Measurements from ENCODE around the gene GPR139.

Gene GPR139

DNA sequence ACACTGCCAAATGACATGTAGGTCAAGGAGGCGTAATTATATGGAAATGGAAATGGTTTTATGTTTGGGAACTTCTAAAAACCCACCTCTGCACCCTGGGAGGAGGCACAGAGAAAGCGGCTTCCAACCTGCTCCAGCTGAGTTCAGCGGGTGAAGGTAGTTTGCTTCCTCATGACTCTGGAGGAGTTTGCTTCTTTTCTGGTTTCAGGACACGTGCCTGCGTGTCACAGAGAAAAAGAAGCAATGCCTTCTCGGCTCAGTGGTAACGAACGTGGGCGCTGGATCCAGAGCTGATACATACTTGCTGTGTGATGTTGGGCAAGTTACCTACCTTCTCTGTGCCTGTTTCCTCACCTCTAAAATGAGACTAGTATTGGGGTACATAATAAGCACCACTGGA, 22.1 kb downstream of the GPR139 start:
- Histone ChIP-seq H3K27me3 (ENCODE audit: control insufficient read depth, insufficient read depth, low read length) (no peaks in the 10 kb centered on the region), H3K4me3 (ENCODE audit: low read length) (no peak overlapping the region), H3K4me2 (ENCODE audit: low read length) (no peak overlapping the region), H3K9me3 (replicated peaks; ENCODE audit: low read length) (peaks cover 4% of the 10 kb centered on the region), H3K36me3 (ENCODE audit: insufficient read depth, low read length) (no peaks in the 10 kb centered on the region), H3K9ac (ENCODE audit: low read depth, low read length) (no peak overlapping the region), H3K4me1 (ENCODE audit: control insufficient read depth, insufficient read depth, low read length) (no peaks in the 10 kb centered on the region)

- no peak overlapping the region for H3K4me3 ChIP-seq (ENCODE audit: low read length)
- no peaks in the 10 kb centered on the region for H3K27me3 ChIP-seq (ENCODE audit: control insufficient read depth, insufficient read depth, low read length)
- H3K9ac ChIP-seq (ENCODE audit: low read depth, low read length) = no peak overlapping the region
- H3K36me3 ChIP-seq (ENCODE audit: insufficient read depth, low read length) = no peaks in the 10 kb centered on the region
- no peak overlapping the region for H3K4me2 ChIP-seq (ENCODE audit: low read length)
- no peaks in the 10 kb centered on the region for H3K4me1 ChIP-seq (ENCODE audit: control insufficient read depth, insufficient read depth, low read length)
- peaks cover 4% of the 10 kb centered on the region for H3K9me3 ChIP-seq (replicated peaks; ENCODE audit: low read length)
Observed at GRCh38 chr16:20051147-20051546, 22.5 kb downstream of the GPR139 start.

GRCh38 chr16:20049831-20050230, 23.9 kb downstream of the GPR139 start:
- H3K36me3 ChIP-seq (ENCODE audit: insufficient read depth, low read length) = no peaks in the 10 kb centered on the region
- no peak overlapping the region for H3K9ac ChIP-seq (ENCODE audit: low read depth, low read length)
- H3K4me2 ChIP-seq (ENCODE audit: low read length) = no peak overlapping the region
- peaks cover 4% of the 10 kb centered on the region for H3K9me3 ChIP-seq (replicated peaks; ENCODE audit: low read length)
- H3K4me1 ChIP-seq (ENCODE audit: control insufficient read depth, insufficient read depth, low read length) = no peaks in the 10 kb centered on the region
- no peaks in the 10 kb centered on the region for H3K27me3 ChIP-seq (ENCODE audit: control insufficient read depth, insufficient read depth, low read length)
- H3K4me3 ChIP-seq (ENCODE audit: low read length) = no peak overlapping the region

DNA sequence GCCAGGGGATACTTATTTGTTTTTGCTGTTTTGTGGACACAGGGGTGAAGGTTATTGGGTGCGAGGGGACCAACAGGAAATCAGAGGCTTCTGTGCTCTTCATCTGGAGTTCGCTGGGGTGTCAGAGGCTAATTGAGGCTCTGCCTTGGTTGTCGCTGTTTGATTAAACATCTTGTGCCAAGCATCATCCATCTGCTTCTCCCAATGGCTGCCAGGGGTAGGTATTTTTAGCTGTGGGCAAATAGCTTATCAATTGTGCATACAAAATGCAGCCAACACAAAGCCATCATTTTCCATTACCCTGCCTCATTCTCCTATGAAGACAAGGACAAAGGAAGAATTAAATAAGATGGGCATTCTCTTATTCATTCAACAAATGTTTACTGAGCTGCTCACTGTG, 27.8 kb downstream of the GPR139 start:
- no peak overlapping the region for H3K4me3 ChIP-seq (ENCODE audit: low read length)
- no peak overlapping the region for H3K9ac ChIP-seq (ENCODE audit: low read depth, low read length)
- no peaks in the 10 kb centered on the region for H3K4me1 ChIP-seq (ENCODE audit: control insufficient read depth, insufficient read depth, low read length)
- H3K36me3 ChIP-seq (ENCODE audit: insufficient read depth, low read length) = no peaks in the 10 kb centered on the region
- peaks cover 4% of the 10 kb centered on the region for H3K9me3 ChIP-seq (replicated peaks; ENCODE audit: low read length)
- no peak overlapping the region for H3K4me2 ChIP-seq (ENCODE audit: low read length)
- H3K27me3 ChIP-seq (ENCODE audit: control insufficient read depth, insufficient read depth, low read length) = no peaks in the 10 kb centered on the region

- Histone ChIP-seq H3K36me3 (ENCODE audit: insufficient read depth, low read length) (no peaks in the 10 kb centered on the region), H3K9me3 (replicated peaks; ENCODE audit: low read length) (no peaks in the 10 kb centered on the region), H3K4me2 (ENCODE audit: low read length) (no peak overlapping the region), H3K4me3 (ENCODE audit: low read length) (no peak overlapping the region), H3K27me3 (ENCODE audit: control insufficient read depth, insufficient read depth, low read length) (no peaks in the 10 kb centered on the region), H3K4me1 (ENCODE audit: control insufficient read depth, insufficient read depth, low read length) (no peaks in the 10 kb centered on the region), H3K9ac (ENCODE audit: low read depth, low read length) (no peak overlapping the region)
Observed at GRCh38 chr16:20042848-20043247, 30.8 kb downstream of the GPR139 start.

- H3K9me3 ChIP-seq (replicated peaks; ENCODE audit: low read length) = no peaks in the 10 kb centered on the region
- no peaks in the 10 kb centered on the region for H3K27me3 ChIP-seq (ENCODE audit: control insufficient read depth, insufficient read depth, low read length)
- H3K36me3 ChIP-seq (ENCODE audit: insufficient read depth, low read length) = no peaks in the 10 kb centered on the region
- H3K4me2 ChIP-seq (ENCODE audit: low read length) = no peak overlapping the region
- no peak overlapping the region for H3K9ac ChIP-seq (ENCODE audit: low read depth, low read length)
- no peaks in the 10 kb centered on the region for H3K4me1 ChIP-seq (ENCODE audit: control insufficient read depth, insufficient read depth, low read length)
- no peak overlapping the region for H3K4me3 ChIP-seq (ENCODE audit: low read length)
Observed at GRCh38 chr16:20041924-20042596, 31.6 kb downstream of the GPR139 start.

GRCh38 chr16:20040011-20040410, 33.7 kb downstream of the GPR139 start:
- Histone ChIP-seq H3K9ac (ENCODE audit: low read depth, low read length) (no peak overlapping the region), H3K4me2 (ENCODE audit: low read length) (no peak overlapping the region), H3K4me1 (ENCODE audit: control insufficient read depth, insufficient read depth, low read length) (no peaks in the 10 kb centered on the region), H3K9me3 (replicated peaks; ENCODE audit: low read length) (no peaks in the 10 kb centered on the region), H3K36me3 (ENCODE audit: insufficient read depth, low read length) (no peaks in the 10 kb centered on the region), H3K4me3 (ENCODE audit: low read length) (no peak overlapping the region), H3K27me3 (ENCODE audit: control insufficient read depth, insufficient read depth, low read length) (no peaks in the 10 kb centered on the region)

DNA sequence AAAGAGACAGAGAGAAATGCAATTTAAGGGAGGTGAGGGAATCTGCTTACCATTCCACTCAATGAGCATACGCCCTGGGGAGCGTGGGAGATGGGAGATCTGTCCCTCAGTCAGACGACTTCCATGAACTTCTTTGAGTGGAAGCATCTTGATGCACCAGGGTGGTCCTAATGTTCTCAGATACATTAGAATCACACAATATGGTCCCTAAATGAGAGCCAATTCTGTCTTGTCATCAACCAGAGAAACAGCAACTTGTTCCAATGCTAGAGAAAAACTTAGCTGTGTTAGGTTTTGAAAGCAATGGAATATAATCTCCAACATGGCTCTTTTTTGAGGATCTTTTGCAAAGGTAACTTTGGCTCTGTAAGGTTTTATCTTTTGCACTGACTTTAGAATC, 44.1 kb downstream of the GPR139 start:
- H3K4me1 ChIP-seq (ENCODE audit: control insufficient read depth, insufficient read depth, low read length) = no peaks in the 10 kb centered on the region
- H3K36me3 ChIP-seq (ENCODE audit: insufficient read depth, low read length) = no peaks in the 10 kb centered on the region
- no peak overlapping the region for H3K4me3 ChIP-seq (ENCODE audit: low read length)
- H3K4me2 ChIP-seq (ENCODE audit: low read length) = no peak overlapping the region
- no peak overlapping the region for H3K9ac ChIP-seq (ENCODE audit: low read depth, low read length)
- no peaks in the 10 kb centered on the region for H3K9me3 ChIP-seq (replicated peaks; ENCODE audit: low read length)
- no peaks in the 10 kb centered on the region for H3K27me3 ChIP-seq (ENCODE audit: control insufficient read depth, insufficient read depth, low read length)

DNA sequence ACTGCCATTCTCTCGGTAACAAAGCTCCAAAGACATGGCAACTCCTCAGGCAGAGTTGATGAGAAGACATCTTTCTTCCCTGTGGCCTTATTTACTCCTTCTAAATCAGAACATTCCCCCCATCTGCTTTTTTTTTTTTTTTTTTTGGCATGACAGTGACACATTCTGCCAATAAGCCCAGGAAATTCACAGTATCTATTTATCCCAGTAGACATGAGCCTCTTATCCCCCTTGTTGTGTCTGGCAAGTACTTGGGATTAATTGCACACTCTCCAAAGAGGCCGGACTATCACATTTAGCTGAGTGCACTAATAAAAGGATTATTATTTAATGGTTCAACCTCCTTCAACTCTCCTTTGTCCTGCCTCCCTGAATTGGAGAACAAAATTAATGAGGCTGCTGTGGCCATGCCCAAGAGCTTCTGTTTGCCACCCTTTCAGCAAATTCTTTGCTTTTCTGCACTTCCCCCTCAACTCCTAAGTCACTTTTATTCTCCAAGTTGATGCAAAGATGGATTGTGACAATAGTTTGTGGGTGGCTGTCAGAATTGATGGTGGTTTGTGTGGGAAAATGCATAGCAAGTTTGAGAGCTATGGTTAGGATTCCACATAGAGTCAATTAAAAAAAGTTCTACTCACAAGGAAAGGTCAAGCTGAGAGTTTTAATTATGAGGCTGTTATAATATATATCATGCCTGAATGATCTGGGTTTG, 47.2 kb downstream of the GPR139 start:
- Histone ChIP-seq H3K27me3 (ENCODE audit: control insufficient read depth, insufficient read depth, low read length) (no peaks in the 10 kb centered on the region), H3K4me2 (ENCODE audit: low read length) (no peak overlapping the region)

DNA sequence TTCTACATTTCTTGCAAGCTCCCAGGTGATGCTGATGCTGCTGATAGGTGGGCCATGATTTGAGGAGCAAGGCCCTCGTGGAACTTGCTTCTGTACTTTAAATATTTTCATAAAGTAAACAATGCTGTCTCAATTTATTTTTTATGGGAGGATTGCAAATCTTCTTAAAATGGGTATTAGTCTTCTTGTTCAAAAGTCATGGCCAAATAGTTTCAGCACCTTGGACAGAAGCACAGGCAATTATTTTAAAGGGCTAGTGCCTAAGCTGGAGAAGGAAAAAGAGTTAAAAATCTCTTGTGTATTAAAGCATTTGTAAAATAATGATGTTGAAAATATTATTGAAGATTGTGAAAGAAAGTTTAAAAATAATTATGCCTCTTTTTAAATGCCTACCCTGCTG, 50.5 kb downstream of the GPR139 start:
- no peaks in the 10 kb centered on the region for H3K27me3 ChIP-seq (ENCODE audit: control insufficient read depth, insufficient read depth, low read length)
- no peak overlapping the region for H3K9ac ChIP-seq (ENCODE audit: low read depth, low read length)
- H3K4me2 ChIP-seq (ENCODE audit: low read length) = no peak overlapping the region
- H3K36me3 ChIP-seq (ENCODE audit: insufficient read depth, low read length) = no peaks in the 10 kb centered on the region
- H3K9me3 ChIP-seq (replicated peaks; ENCODE audit: low read length) = no peaks in the 10 kb centered on the region
- H3K4me1 ChIP-seq (ENCODE audit: control insufficient read depth, insufficient read depth, low read length) = no peaks in the 10 kb centered on the region
- H3K4me3 ChIP-seq (ENCODE audit: low read length) = no peak overlapping the region

More for the DNA sequence above, 47.2 kb downstream of the GPR139 start:
- H3K9ac ChIP-seq (ENCODE audit: low read depth, low read length) = no peak overlapping the region
- H3K36me3 ChIP-seq (ENCODE audit: insufficient read depth, low read length) = no peaks in the 10 kb centered on the region
- H3K4me3 ChIP-seq (ENCODE audit: low read length) = no peak overlapping the region
- no peaks in the 10 kb centered on the region for H3K9me3 ChIP-seq (replicated peaks; ENCODE audit: low read length)
- H3K4me1 ChIP-seq (ENCODE audit: control insufficient read depth, insufficient read depth, low read length) = no peaks in the 10 kb centered on the region

DNA sequence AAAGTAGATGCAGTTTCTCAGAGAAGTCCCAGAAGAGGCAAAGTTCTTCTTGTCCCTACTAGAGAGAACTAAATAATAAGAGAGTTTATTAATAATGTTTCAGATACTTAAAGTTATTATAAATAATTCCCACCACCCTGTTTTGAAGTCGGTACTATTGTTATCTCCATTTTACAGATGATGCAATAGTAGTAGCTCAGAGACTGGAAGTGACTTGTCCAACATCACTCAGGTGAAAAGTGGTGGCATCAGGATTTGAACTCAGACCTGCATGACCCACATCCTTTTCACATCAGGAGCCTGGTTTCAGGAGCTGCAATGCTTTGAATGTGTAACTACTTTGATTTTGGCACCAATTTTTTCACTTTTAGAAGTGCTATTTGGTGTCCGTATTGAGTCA, 52.7 kb downstream of the GPR139 start:
- no peaks in the 10 kb centered on the region for H3K27me3 ChIP-seq (ENCODE audit: control insufficient read depth, insufficient read depth, low read length)
- no peaks in the 10 kb centered on the region for H3K4me1 ChIP-seq (ENCODE audit: control insufficient read depth, insufficient read depth, low read length)
- H3K36me3 ChIP-seq (ENCODE audit: insufficient read depth, low read length) = no peaks in the 10 kb centered on the region
- no peak overlapping the region for H3K4me2 ChIP-seq (ENCODE audit: low read length)
- H3K4me3 ChIP-seq (ENCODE audit: low read length) = no peak overlapping the region
- H3K9ac ChIP-seq (ENCODE audit: low read depth, low read length) = no peak overlapping the region
- H3K9me3 ChIP-seq (replicated peaks; ENCODE audit: low read length) = no peaks in the 10 kb centered on the region

- H3K9me3 ChIP-seq (replicated peaks; ENCODE audit: low read length) = no peaks in the 10 kb centered on the region
- no peaks in the 10 kb centered on the region for H3K36me3 ChIP-seq (ENCODE audit: insufficient read depth, low read length)
- H3K9ac ChIP-seq (ENCODE audit: low read depth, low read length) = no peak overlapping the region
- no peak overlapping the region for H3K4me2 ChIP-seq (ENCODE audit: low read length)
- no peaks in the 10 kb centered on the region for H3K27me3 ChIP-seq (ENCODE audit: control insufficient read depth, insufficient read depth, low read length)
- H3K4me3 ChIP-seq (ENCODE audit: low read length) = no peak overlapping the region
- H3K4me1 ChIP-seq (ENCODE audit: control insufficient read depth, insufficient read depth, low read length) = no peaks in the 10 kb centered on the region
Observed at GRCh38 chr16:20020083-20020482, 53.6 kb downstream of the GPR139 start.

Data from skeletal muscle satellite cell (primary cell).